ENCODE results near the gene DBET.
A peak's percentile ranks its signal among the peaks of the same experiment; 100 is the strongest.
"Not testable (repeated sequence)": the region's sequence is repeated elsewhere in the genome, so short reads cannot be mapped to it uniquely, and the experiment has no call there.

DBET gene

DNA sequence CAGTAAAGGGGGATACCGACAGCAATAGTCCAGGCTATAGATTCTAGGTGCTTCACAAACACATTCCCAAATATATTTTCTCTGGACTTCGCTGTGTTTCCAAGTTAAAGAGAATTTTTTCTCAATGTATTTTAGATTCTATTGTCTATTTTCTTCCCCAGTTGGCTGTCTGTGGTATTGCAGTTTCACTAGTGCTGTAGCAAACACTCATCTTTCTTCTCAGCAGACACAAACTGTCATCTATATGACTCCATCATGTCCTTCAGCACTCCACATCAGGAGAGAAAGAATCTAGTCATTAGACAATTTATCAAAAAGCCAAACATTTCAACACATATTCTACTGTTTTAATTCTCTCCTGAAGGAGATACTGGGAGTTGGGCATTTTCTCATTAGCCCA lies at the start of gene DBET:
Gene DBET (plus strand): TSS at position 161 of the 400 bp plus-strand sequence.
- not testable (repeated sequence) for H3K4me1 Mint-ChIP-seq, H3K27ac Mint-ChIP-seq, H3K9me3 Mint-ChIP-seq, H3K4me3 Mint-ChIP-seq, H3K27me3 Mint-ChIP-seq, H3K36me3 Mint-ChIP-seq

DNA sequence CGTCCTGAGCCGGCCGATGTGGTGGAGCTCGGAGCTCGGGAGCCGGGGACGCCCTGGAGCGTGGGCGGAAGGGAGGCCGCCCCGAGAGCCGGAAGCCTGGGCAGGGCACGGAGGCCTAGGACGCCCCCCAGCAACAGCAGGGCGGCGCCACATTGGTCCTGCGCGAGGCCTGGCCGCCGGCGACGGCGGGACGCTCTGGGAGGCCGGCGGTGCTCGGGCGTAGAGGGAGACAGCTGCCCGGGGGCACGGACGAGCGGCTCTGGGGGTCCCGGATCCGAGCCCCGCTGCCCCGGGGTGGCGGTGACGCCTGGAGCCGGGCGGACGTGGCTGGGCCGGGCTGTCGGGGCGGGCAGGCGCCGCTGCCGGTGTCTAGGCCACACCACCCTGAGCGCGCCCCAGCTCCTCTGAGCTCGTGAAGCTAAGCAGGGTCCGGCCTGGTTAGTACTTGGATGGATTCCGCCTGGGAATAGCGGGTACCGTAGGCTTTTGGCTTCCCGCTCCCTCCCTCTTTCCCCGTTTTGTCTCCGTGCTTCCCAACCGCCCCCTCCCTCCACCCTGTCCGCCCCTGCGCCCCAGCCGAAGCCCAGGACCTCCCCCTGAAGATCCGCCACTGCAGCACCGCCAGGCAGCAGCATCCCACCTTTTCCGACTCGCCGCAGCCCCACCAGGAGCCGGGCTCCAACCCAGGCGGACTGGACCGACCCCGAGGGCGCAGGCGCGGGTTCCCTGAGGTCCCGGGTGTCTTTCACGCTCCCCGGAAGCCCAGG lies 49.3 kb upstream of the DBET start:
- Mint-ChIP-seq H3K4me1 (peaks cover 19% of the 10 kb centered on the region), H3K27ac (no peak overlapping the region), H3K4me3 (no peak overlapping the region), H3K9me3 (peaks cover 10% of the 10 kb centered on the region), H3K27me3 (peaks cover 47% of the 10 kb centered on the region), H3K36me3 (peaks cover 2% of the 10 kb centered on the region)

DNA sequence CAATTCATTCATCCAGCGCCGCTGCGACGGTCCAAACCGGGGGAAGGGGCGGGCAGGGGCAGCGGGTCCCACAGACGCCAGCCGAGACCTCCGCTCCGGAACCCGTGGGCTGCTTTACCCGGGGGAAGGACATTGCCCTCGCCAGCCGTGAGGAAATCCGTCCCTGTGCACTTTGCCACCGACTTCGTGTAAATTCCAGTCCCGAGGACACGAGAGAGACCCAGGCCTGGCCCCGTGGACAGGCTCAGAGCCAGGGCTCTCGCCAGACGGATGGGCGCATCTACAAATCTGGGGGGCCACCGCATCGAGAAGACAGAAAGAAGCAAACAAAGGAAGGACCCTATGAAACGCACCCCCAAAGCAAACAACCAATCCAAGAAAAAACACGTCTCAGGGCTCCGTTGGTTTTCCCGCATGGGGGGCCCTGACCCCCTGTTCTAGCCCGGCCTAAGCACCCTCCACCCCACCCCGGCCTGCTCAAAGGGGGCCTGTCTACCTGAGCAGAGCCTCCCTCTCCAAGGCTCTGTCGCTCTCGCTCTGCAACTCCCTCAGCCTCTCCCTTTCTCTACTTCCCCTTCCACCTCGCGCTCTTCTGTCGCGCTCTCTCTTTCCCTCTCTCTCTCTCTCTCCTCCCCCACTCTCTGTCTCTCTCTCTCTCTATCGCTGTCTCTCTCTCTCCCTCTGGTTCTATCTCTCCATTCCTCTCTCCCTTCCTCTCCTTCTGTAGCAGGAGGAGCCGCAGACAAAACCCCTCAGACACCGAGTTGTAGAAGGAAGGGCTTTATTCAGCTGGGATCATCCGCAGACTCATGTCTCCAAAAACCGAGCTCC lies 48.5 kb upstream of the DBET start:
- H3K36me3 Mint-ChIP-seq: peaks cover 2% of the 10 kb centered on the region
- no peak overlapping the region for H3K27ac Mint-ChIP-seq
- peaks cover 22% of the 10 kb centered on the region for H3K4me1 Mint-ChIP-seq
- H3K27me3 Mint-ChIP-seq: peaks cover 53% of the 10 kb centered on the region
- no peak overlapping the region for H3K4me3 Mint-ChIP-seq
- peaks cover 10% of the 10 kb centered on the region for H3K9me3 Mint-ChIP-seq

DNA sequence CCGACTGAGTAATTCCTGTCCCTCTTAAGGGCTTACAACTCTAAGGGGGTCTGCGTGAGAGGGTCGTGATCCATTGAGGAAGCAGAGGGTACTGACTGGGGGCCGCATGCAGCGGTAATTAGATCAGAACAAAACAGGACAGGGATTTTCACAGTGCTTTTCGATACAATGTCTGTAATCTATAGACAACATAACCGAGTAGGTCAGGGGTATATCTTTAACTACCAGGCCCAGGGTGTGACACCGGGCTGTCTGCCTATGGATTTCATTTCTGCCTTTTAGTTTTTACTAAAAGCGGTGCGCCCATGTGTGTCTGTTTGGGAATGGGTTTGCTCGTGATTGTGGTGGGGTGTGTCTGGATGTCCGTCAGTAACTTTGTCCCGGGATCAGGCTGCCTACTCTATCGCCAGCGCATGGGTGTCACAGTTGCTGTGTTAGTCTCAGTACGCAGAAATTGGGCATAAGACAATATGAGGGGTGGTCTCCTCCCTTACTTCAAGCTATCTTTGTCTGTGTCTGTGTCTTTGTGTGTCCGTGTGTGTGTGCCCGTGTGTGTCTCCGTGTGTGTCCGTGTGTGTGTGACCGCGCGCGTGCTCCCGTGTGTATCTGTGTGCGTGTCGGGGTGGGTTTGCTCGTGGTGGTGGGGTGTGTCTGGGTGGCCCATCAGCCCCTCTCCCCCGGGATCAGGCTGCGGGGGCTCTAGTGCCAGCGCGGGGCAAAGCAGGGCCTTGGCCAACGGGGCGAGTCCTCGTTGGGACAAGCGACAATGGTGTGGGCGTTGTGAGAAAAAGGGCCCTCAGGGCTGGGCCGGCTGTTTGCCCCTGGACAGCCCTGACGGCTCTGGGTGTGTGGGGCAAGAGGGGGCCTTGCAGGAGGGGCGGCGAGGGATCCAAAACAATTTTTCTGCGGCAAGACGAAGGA lies 47.7 kb upstream of the DBET start:
- peaks cover 28% of the 10 kb centered on the region for H3K4me1 Mint-ChIP-seq
- peaks cover 10% of the 10 kb centered on the region for H3K9me3 Mint-ChIP-seq
- H3K27ac Mint-ChIP-seq: no peak overlapping the region
- peaks cover 2% of the 10 kb centered on the region for H3K36me3 Mint-ChIP-seq
- H3K27me3 Mint-ChIP-seq: peaks cover 57% of the 10 kb centered on the region
- H3K4me3 Mint-ChIP-seq: no peak overlapping the region

DNA sequence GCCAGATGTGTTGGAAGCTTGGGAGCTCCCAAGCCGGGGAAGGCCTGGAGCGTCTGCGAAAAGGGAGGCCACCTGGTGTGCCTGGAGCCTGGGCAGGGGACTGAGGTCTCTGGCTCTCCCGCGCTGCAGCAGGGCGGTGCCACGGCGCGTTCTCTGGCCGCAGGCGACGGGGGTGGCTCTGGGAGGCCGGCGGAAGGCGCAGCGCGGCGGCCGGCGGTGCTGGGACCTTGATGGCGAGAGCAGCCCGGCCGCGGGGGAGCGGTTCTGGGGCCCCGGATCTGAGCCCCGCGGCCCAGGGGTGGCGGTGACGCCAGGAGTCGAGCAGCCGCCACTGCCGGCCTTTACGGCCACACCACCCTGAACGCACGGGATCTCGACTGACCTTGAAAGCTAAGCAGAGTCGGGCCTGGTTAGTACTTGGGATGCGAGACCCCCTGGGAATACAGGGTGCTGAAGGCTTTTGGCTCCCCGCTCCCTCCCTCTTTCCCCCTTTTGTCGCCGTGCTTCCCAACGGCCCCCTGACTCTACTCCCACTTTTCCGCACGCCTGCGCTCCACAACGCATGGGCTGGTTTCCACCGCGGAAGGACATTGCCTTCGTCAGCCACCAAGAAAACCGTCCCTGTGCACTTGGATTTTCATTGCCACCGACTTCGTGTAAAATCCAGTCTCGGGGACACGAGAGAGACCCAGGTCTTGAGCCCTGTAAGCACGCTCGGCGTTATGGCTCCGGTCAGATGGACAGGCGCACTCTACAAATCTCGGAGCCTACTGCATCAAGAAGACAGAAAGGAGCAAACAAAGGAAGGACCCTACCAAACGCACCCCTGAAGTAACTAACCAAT lies 46.7 kb upstream of the DBET start:
- peaks cover 2% of the 10 kb centered on the region for H3K36me3 Mint-ChIP-seq
- peaks cover 10% of the 10 kb centered on the region for H3K9me3 Mint-ChIP-seq
- H3K4me1 Mint-ChIP-seq: peaks cover 28% of the 10 kb centered on the region
- peaks cover 56% of the 10 kb centered on the region for H3K27me3 Mint-ChIP-seq
- H3K4me3 Mint-ChIP-seq: no peak overlapping the region
- H3K27ac Mint-ChIP-seq: no peak overlapping the region

DNA sequence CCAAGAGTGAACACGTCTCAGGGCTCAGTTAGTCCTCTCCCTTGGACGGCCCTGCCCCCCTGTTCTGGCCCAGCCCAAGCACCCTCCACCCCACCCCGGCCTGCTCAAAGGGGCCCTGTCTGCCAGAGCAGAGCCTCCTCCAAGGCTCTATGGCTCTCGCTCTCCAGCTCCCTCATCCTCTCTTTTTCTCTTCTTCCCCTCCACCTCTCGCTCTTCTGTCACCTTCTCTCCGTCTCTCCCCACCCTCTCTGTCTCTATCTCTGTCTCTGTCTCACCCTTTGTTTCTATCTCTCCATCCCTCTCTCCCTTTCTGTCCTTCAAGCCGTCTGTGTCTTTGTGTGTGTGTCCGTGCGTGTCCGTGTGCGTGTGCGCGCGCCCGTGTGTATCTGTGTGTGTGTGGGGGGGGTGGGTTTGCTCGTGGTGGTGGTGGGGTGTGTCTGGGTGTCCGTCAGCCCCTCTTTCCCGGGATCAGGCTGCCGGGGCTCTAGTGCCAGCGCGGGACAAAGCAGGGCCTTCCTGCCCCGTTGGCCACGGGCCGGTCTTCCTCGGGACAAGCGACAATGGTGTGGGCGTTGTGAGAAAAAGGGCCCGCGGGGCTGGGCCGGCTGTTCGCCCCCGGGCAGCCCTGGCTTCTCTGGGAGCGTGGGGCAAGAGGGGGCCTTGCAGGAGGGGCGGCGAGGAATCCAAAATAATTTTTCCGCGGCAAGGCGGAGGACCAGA lies 45.9 kb upstream of the DBET start:
- Mint-ChIP-seq H3K4me1 (peaks cover 28% of the 10 kb centered on the region), H3K27me3 (peaks cover 55% of the 10 kb centered on the region), H3K4me3 (no peak overlapping the region), H3K9me3 (peaks cover 8% of the 10 kb centered on the region), H3K27ac (no peak overlapping the region), H3K36me3 (peaks cover 2% of the 10 kb centered on the region)

DNA sequence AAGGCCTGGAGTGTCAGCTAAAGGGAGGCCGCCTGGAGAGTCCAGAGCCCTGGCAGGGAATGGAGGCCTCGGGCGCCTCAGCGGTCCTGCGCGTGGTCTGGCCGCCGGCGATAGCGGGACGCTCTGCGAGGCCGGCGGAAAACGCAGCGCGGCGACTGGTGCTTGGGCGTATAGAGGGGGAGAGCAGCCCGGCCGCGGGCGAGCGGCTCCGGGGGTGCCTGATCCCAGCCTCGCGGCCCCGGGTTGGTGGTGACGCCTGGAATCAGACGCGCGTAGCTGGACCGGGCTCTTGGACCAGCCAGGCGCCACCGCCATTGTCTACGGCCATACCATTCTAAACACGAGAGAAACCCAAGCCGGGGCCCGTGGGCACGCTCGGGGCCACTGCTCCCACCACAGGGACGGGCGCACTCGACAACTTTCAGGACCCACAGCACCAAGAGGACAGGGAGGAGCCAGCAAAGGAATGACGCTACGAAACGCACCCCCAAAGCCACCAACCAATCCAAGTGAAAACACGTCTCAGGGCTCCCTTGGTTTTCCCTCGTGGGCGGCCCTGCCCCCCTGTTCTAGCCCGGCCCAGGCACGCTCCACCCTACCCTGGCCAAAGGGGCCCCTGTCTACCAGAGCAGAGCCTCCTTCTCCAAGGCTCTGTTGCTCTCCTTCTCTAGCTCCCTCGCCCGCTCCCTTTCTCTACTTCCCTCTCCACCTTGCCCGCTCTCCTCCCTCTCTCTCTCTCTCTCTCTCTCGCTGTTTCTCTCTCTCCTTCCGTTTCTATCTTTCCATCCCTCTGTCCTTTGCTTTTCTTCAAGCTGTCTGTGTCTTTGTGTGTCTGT lies 45.1 kb upstream of the DBET start:
- Mint-ChIP-seq H3K27me3 (peaks cover 51% of the 10 kb centered on the region), H3K27ac (no peak overlapping the region), H3K36me3 (peaks cover 2% of the 10 kb centered on the region), H3K4me3 (peak overlapping the region; percentile 0), H3K9me3 (no peaks in the 10 kb centered on the region), H3K4me1 (peaks cover 28% of the 10 kb centered on the region)

DNA sequence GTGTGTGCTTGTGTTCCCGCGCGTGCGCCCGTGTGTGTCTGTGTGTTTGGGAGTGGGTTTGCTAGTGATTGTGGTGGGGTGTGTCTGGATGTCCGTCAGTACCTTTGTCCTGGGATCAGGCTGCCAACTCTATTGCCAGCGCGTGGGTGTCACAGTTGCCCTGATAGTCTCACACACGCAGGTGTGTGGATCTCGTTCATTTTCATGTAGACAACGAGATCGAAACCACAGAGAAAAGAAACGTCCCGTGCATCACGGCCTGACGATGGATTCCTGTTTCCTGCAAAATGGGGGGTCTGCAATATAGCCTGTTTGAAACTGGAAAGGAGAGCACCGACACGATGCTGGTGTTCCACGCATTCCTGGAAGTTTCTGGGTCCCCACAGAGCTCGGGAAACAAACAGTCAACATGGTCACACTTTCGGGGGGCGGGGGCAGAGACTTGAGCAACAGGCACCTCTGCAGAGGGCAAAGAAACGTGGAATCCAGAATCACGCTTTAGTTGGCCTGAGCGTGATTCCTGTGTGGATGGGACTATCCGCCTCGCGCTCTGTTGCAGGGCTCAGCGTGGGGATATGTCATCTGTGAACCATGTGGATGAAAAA lies 44.3 kb upstream of the DBET start:
- Mint-ChIP-seq H3K27me3 (peaks cover 47% of the 10 kb centered on the region), H3K4me1 (peaks cover 24% of the 10 kb centered on the region), H3K4me3 (peak overlapping the region; percentile 0)
- H3K36me3 Mint-ChIP-seq, H3K27ac Mint-ChIP-seq, H3K9me3 Mint-ChIP-seq: not testable (repeated sequence)

DNA sequence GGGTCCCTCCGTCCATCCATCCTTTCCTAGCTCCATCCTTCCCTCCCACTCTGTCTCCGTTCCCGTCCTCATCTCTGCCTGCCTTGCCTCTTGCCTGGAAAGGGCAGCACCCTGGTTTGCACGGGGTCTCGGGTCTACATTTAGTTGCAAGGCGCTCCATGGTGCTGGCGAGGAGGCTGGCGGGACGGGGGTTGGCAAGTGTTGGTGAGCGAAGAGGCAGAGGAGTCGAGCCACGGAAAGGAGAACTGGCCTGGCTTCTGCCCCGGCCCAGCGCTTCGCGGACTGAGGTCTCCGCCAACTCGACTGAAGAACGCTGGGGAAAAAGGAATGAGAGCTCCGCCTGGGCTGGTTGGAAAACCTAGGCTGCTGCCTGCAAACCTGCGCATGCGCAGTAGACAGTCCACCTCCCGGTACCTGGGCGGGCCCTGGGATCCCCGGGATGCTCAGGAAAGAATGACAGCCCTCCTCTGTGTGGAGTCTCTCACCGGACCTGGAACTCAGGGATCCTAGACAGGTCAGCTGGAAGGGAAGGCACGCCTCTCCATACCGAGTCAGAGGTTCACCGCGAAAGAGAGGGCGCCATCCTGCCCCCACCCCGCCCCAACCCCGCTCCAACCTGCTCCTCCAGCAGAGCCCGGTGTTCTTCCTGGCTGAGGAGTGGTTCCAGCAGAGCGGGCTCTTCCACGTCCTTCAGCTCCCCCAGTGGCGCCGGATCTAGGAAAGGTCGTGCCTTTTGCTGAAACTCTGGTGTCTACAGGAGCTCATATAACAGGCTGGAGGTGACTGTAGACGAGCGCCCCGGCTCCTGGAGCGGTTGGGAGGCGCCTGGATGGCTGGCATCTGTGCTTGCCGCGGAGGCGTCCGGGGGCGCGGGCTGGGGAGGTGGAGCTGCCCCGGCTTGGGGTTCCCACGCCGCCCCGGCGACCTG lies 43.2 kb upstream of the DBET start:
- Mint-ChIP-seq H3K36me3 (no peaks in the 10 kb centered on the region), H3K4me1 (peaks cover 18% of the 10 kb centered on the region), H3K27ac (no peak overlapping the region), H3K9me3 (no peaks in the 10 kb centered on the region), H3K27me3 (peaks cover 43% of the 10 kb centered on the region), H3K4me3 (peak overlapping the region; percentile 61)

DNA sequence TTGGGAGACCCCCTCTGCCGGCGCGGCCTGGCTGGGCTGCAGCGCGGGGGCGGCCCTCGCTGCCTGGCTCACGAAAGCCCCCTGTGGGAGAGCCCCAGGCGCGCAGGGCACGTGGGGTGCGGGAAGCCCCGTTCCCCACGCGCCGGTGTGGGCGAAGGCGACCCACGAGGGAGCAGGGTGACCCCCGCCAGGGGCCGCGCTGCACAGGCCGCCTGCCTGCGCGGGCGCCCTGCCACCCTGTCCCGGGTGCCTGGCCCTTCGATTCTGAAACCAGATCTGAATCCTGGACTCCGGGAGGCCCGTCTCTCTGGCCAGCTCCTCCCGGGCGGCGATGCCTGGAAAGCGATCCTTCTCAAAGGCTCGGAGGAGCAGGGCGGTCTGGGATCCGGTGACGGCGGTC lies 42.3 kb upstream of the DBET start:
- H3K4me3 Mint-ChIP-seq, H3K36me3 Mint-ChIP-seq, H3K27ac Mint-ChIP-seq, H3K9me3 Mint-ChIP-seq: not testable (repeated sequence)
- Mint-ChIP-seq H3K27me3 (peaks cover 34% of the 10 kb centered on the region), H3K4me1 (peaks cover 16% of the 10 kb centered on the region)

DNA sequence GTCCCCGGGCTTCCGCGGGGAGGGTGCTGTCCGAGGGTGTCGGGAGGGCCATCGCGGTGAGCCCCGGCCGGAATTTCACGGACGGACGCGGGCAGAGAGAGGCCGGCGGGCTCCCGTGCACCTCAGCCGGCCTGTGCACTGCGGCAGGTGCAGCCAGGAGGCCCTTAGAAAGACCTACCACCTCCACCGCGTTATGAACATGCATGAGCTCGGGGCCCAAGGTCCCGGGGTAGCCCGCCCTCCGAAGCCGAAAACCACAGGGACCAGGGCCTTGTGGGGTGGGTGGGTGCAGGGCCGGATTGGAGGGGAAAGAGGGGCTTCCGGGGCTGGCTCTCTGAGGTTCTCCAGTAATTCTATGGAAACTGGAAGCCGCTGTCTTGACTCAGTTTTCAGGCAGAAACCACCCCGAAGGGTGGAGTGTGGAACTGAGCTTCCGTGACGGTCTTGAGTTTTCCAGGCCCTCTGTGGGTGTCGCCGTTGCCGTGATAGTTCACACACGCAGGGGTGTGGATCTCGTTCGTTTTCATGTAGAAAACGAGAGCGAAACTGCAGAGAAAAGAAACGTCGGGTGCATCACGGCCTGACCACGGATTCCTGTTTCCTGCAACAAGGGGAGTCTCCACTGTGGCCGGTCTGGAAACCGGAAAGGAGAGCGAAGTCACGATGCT lies 41.6 kb upstream of the DBET start:
- Mint-ChIP-seq H3K4me3 (peak overlapping the region; percentile 74), H3K4me1 (peaks cover 16% of the 10 kb centered on the region), H3K27me3 (peaks cover 31% of the 10 kb centered on the region)
- not testable (repeated sequence) for H3K27ac Mint-ChIP-seq, H3K36me3 Mint-ChIP-seq, H3K9me3 Mint-ChIP-seq

DNA sequence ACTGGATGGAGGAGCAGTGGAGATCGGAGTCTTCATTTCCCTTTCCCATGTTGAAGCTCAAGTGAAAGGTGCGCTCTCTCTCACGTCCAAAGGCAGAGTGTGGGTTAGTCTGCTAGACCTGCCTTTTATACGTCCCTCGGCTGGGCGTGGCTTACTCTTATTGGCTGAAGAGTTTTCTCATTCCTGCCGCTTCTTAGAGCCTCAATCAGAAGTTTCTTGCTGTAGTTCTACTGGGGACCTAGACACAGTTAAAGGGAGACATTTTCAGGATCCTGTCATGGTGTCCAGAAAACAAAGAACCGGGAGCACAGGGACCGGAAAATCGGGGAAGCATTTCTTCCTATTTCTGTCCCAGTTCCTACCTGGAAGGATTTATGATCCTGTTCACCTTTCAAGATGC lies 37.1 kb upstream of the DBET start, which contains the start of gene FRG2:
Gene FRG2 (minus strand): TSS at position 101 of the 400 bp plus-strand sequence. CDS start 52 bp downstream, at position 49.
- H3K4me1 Mint-ChIP-seq, H3K27me3 Mint-ChIP-seq, H3K9me3 Mint-ChIP-seq, H3K27ac Mint-ChIP-seq, H3K36me3 Mint-ChIP-seq, H3K4me3 Mint-ChIP-seq: not testable (repeated sequence)

All from activated naive CD4-positive, alpha-beta T cell treated with anti-CD3 and anti-CD28 coated beads, Interleukin-2, amount 50 U/mL, for 24 hours (primary cell).